H9 (cell line): ENCODE results near the gene MACROD1. TPM values are rescaled to one million over a fixed set of nuclear protein-coding genes. Genes with fewer than 3 reads are reported as not detected.

Experiments used
- DNase-seq: peaks from one replicate; pipeline ENCODE4 v3.0.0-alpha.2; 2017
- H2AFZ ChIP-seq: one replicate; pipeline ENCODE4 v1.6.1; 2013; ENCODE audit warnings: mild to moderate bottlenecking, low read length, control low read depth, moderate library complexity
- H2AK5ac ChIP-seq: 2 replicates; pipeline ENCODE4 v1.6.1; 2013; ENCODE audit warnings: low read length, control low read depth, mixed read lengths; ENCODE audit not compliant: insufficient read length
- H2BK120ac ChIP-seq: one replicate; pipeline ENCODE4 v1.6.1; 2013; ENCODE audit warnings: low read depth, mild to moderate bottlenecking, low read length, control low read depth, inconsistent platforms; ENCODE audit not compliant: poor library complexity, severe bottlenecking
- H2BK12ac ChIP-seq: 2 replicates; pipeline ENCODE4 v1.6.1; 2013; ENCODE audit warnings: low read length, control low read depth, mixed read lengths, low read depth; ENCODE audit not compliant: insufficient read length
- H2BK15ac ChIP-seq: 2 replicates; pipeline ENCODE4 v1.6.1; 2013; ENCODE audit warnings: low read depth, low read length, control low read depth
- H2BK20ac ChIP-seq: one replicate; pipeline ENCODE4 v1.6.1; 2013; ENCODE audit warnings: low read depth, mild to moderate bottlenecking, low read length, control low read depth, inconsistent platforms; ENCODE audit not compliant: poor library complexity, severe bottlenecking
- H2BK5ac ChIP-seq: 2 replicates; pipeline ENCODE4 v1.6.1; 2013; ENCODE audit warnings: low read length, control low read depth, mixed read lengths; ENCODE audit not compliant: insufficient read length
- H3K14ac ChIP-seq: 2 replicates; pipeline ENCODE4 v1.6.1; 2013; ENCODE audit warnings: low read length, control low read depth; ENCODE audit not compliant: insufficient read depth
- H3K18ac ChIP-seq: 2 replicates; pipeline ENCODE4 v1.6.1; 2013; ENCODE audit warnings: low read depth, mild to moderate bottlenecking, mixed read lengths, low read length, control low read depth; ENCODE audit not compliant: insufficient read length
- H3K23ac ChIP-seq: 2 replicates; pipeline ENCODE4 v1.6.1; 2013; ENCODE audit warnings: low read length, control low read depth, mixed read lengths, low read depth; ENCODE audit not compliant: insufficient read length
- H3K23me2 ChIP-seq: 2 replicates; pipeline ENCODE4 v1.6.1; 2013; ENCODE audit warnings: low read depth, mild to moderate bottlenecking, mixed read lengths, low read length, control low read depth; ENCODE audit not compliant: insufficient read length, poor library complexity, severe bottlenecking
- H3K27ac ChIP-seq: 2 replicates; pipeline ENCODE4 v1.5.1; 2013; ENCODE audit warnings: low read length, control low read depth, mixed read lengths, low read depth; ENCODE audit not compliant: insufficient read length
- H3K27me3 ChIP-seq: 2 replicates; pipeline ENCODE4 v1.6.1; 2013; ENCODE audit warnings: low read length, control low read depth, inconsistent platforms; ENCODE audit not compliant: insufficient read depth
- H3K4ac ChIP-seq: 2 replicates; pipeline ENCODE4 v1.6.1; 2013; ENCODE audit warnings: low read depth, mild to moderate bottlenecking, control low read depth, inconsistent platforms, low read length, moderate library complexity
- H3K4me1 ChIP-seq: 2 replicates; pipeline ENCODE4 v1.6.1; 2013; ENCODE audit warnings: low read length, control low read depth, inconsistent platforms; ENCODE audit not compliant: insufficient read depth
- H3K4me2 ChIP-seq: 2 replicates; pipeline ENCODE4 v1.6.1; 2013; ENCODE audit warnings: low read length, control low read depth, mixed read lengths; ENCODE audit not compliant: insufficient read length, insufficient read depth
- H3K56ac ChIP-seq: 2 replicates; pipeline ENCODE4 v1.6.1; 2013; ENCODE audit warnings: low read depth, mild to moderate bottlenecking, mixed read lengths, low read length, control low read depth; ENCODE audit not compliant: insufficient read length
- H3K79me1 ChIP-seq: 2 replicates; pipeline ENCODE4 v1.6.1; 2013; ENCODE audit warnings: low read depth, mild to moderate bottlenecking, moderate library complexity, low read length, control low read depth, inconsistent platforms; ENCODE audit not compliant: insufficient read depth, poor library complexity, severe bottlenecking
- H3K79me2 ChIP-seq: 2 replicates; pipeline ENCODE4 v1.6.1; 2013; ENCODE audit warnings: low read length, control low read depth, inconsistent platforms; ENCODE audit not compliant: insufficient read depth
- H3K9ac ChIP-seq: 2 replicates; pipeline ENCODE4 v1.6.1; 2013; ENCODE audit warnings: low read length, control low read depth, mixed read lengths; ENCODE audit not compliant: insufficient read length; ENCODE audit errors: extremely low read depth
- H3K9me3 ChIP-seq: one replicate; pipeline ENCODE4 v1.6.1; 2013; ENCODE audit warnings: low read depth, low read length, inconsistent platforms; ENCODE audit not compliant: control insufficient read depth
- H3T11ph ChIP-seq: one replicate; pipeline ENCODE4 v1.6.1; 2013; ENCODE audit warnings: mild to moderate bottlenecking, low read length, control low read depth, inconsistent platforms
- H4K20me1 ChIP-seq: one replicate; pipeline ENCODE4 v1.6.1; 2013; ENCODE audit not compliant: control insufficient read depth, insufficient read length, insufficient read depth
- H4K5ac ChIP-seq: 2 replicates; pipeline ENCODE4 v1.6.1; 2013; ENCODE audit warnings: low read depth, mild to moderate bottlenecking, mixed read lengths, low read length, control low read depth; ENCODE audit not compliant: insufficient read length
- H4K8ac ChIP-seq: replicated peaks from 2 replicates; pipeline ENCODE4 v1.6.1; 2013; ENCODE audit warnings: low read length, control low read depth, mixed read lengths, low read depth; ENCODE audit not compliant: insufficient read length
- H4K91ac ChIP-seq: 2 replicates; pipeline ENCODE4 v1.6.1; 2013; ENCODE audit warnings: low read depth, mild to moderate bottlenecking, moderate library complexity, mixed read lengths, low read length, control low read depth; ENCODE audit not compliant: insufficient read length
- H3K27ac Mint-ChIP-seq, 3 experiments: 2 replicates in 2 of 3; 3 replicates in 1 of 3; pipeline ENCODE4 v1.8.0; 2020 to 2021; ENCODE audit warnings: mixed read lengths in 3 of 3, mild to moderate bottlenecking in 1 of 3, moderate library complexity in 1 of 3
- H3K27me3 Mint-ChIP-seq: 2 replicates; pipeline ENCODE4 v1.8.0; 2021; ENCODE audit warnings: low read depth, mild to moderate bottlenecking, moderate library complexity, mixed read lengths
- H3K36me3 Mint-ChIP-seq, 3 experiments: 2 replicates in 2 of 3; 3 replicates in 1 of 3; pipeline ENCODE4 v1.8.0; 2020 to 2021; ENCODE audit warnings: low read depth in 3 of 3, mixed read lengths in 3 of 3; ENCODE audit not compliant: insufficient read depth in 1 of 3
- H3K4me1 Mint-ChIP-seq, 2 experiments: 2 replicates each; pipeline ENCODE4 v1.8.0; 2020; ENCODE audit warnings: mixed read lengths in 2 of 2
- H3K4me3 Mint-ChIP-seq, 2 experiments: 2 replicates in 1 of 2; 3 replicates in 1 of 2; pipeline ENCODE4 v1.8.0; 2020 to 2021; ENCODE audit warnings: mild to moderate bottlenecking in 2 of 2, mixed read lengths in 2 of 2, moderate library complexity in 1 of 2
- H3K9me3 Mint-ChIP-seq, 2 experiments: 2 replicates in 1 of 2; 3 replicates in 1 of 2; pipeline ENCODE4 v1.8.0; 2020; ENCODE audit warnings: mild to moderate bottlenecking in 2 of 2, mixed read lengths in 2 of 2, moderate library complexity in 1 of 2
- CTCF ChIP-seq: fragments of 200-600 bp; sonication (generic); conservative IDR thresholded peaks from 3 replicates; pipeline ENCODE4 v1.8.0; 2021; ENCODE audit warnings: antibody characterized with exemption, mild to moderate bottlenecking
- WGBS: extraction: QIAGEN DNeasy Blood & Tissue Kit; methylation state at CpG from one replicate; pipeline ENCODE4 v1.1.7; 2013; ENCODE audit warnings: missing lambda C conversion rate, low lambda C conversion rate, mixed read lengths; ENCODE audit not compliant: insufficient read length; ENCODE audit errors: extremely low coverage; 5-methylcytosine and 5-hydroxymethylcytosine counted together
- total RNA-seq: library from RNA; stranded (reverse); gene quantifications from 2 replicates; pipeline ENCODE4 v1.2.1, GENCODE V29; 2021

MACROD1 gene
- total RNA-seq, 1 experiment from 2014 or later = 21.2 TPM

GRCh38 chr11:63997801-63998337 lies 168.0 kb downstream of the MACROD1 start:
- no peak overlapping the region for H3K4me2 ChIP-seq
- peak overlapping the region in 1 of 2 experiments; percentile 72; a peak in 4 of 5 replicates for H3K4me3 Mint-ChIP-seq
- H3K23me2 ChIP-seq = peaks cover 11% of the 10 kb centered on the region
- no peaks in the 10 kb centered on the region for H3K9me3 Mint-ChIP-seq
- no peak overlapping the region for H2BK20ac ChIP-seq
- no peak for TF ChIP-seq CTCF
- no peak overlapping the region for H2AFZ ChIP-seq
- no peak overlapping the region for H2BK12ac ChIP-seq
- H2BK120ac ChIP-seq = no peak overlapping the region
- peaks cover 3% of the 10 kb centered on the region; the same call in 1 of the 2 replicates for H3K27me3 ChIP-seq
- WGBS = no CpG with 5 or more reads among the region's 11 CpGs
- no peaks in the 10 kb centered on the region for H4K20me1 ChIP-seq
- peaks cover 7 to 13% of the 10 kb centered on the region in 2 experiments for H3K4me1 Mint-ChIP-seq
- H3K27ac ChIP-seq = no peak overlapping the region
- H3K4me1 ChIP-seq = no peaks in the 10 kb centered on the region
- no peak overlapping the region for H3T11ph ChIP-seq
- H3K14ac ChIP-seq = no peak overlapping the region
- H2BK15ac ChIP-seq = no peak overlapping the region
- no peak overlapping the region for H3K9ac ChIP-seq
- no peaks in the 10 kb centered on the region for H3K9me3 ChIP-seq
- H4K5ac ChIP-seq = no peak overlapping the region
- H4K8ac ChIP-seq = no peak overlapping the region
- H3K23ac ChIP-seq = no peak overlapping the region
- no peak overlapping the region for H3K4ac ChIP-seq
- no peaks in the 10 kb centered on the region for H3K79me2 ChIP-seq
- peak overlapping the region in 1 of 3 experiments; percentile 81; a peak in 3 of 7 replicates for H3K27ac Mint-ChIP-seq
- peaks cover 19 to 50% (median 47%) of the 10 kb centered on the region in 3 experiments for H3K36me3 Mint-ChIP-seq
- H3K79me1 ChIP-seq = no peaks in the 10 kb centered on the region
- DNase-seq = no peak
- no peak overlapping the region for H3K18ac ChIP-seq
- no peak overlapping the region for H2AK5ac ChIP-seq
- H3K56ac ChIP-seq = no peak overlapping the region
- no peak overlapping the region for H2BK5ac ChIP-seq
- H4K91ac ChIP-seq = no peak overlapping the region
- H3K27me3 Mint-ChIP-seq = peaks cover 19% of the 10 kb centered on the region
